Liver (tissue), 3 donors: Measurements from ENCODE around the gene RPUSD2.

Experiments
- ATF3 ChIP-seq: IDR thresholded peaks from 2 replicates; pipeline ENCODE4 v1.6.1; 2016; ENCODE audit warnings: antibody characterized with exemption
- EGR1 ChIP-seq, 2 donors: IDR thresholded peaks; 2 replicates each; pipeline ENCODE4 v1.6.1; 2016 to 2018; ENCODE audit warnings: antibody characterized with exemption in 2 of 2, low read depth in 2 of 2
- FOXA1 ChIP-seq: IDR thresholded peaks from 2 replicates; pipeline ENCODE4 v1.6.1; 2016; ENCODE audit warnings: antibody characterized with exemption
- GABPA ChIP-seq, 2 donors: IDR thresholded peaks in 1 of 2; conservative IDR thresholded peaks in 1 of 2; 2 replicates each; pipeline ENCODE4 v1.6.1; 2016; ENCODE audit warnings: antibody characterized with exemption in 2 of 2, mild to moderate bottlenecking in 1 of 2, moderate library complexity in 1 of 2
- JUND ChIP-seq, 2 donors: IDR thresholded peaks; 2 replicates each; pipeline ENCODE4 v1.6.1; 2016; ENCODE audit warnings: antibody characterized with exemption in 2 of 2
- RAD21 ChIP-seq, 2 donors: IDR thresholded peaks; 2 replicates each; pipeline ENCODE4 v1.6.1; 2016; ENCODE audit warnings: antibody characterized with exemption in 2 of 2, mild to moderate bottlenecking in 2 of 2
- RXRA ChIP-seq, 2 donors: IDR thresholded peaks; 2 replicates each; pipeline ENCODE4 v1.6.1; 2017 to 2018; ENCODE audit warnings: antibody characterized with exemption in 2 of 2, mild to moderate bottlenecking in 1 of 2
- SP1 ChIP-seq: IDR thresholded peaks from 2 replicates; pipeline ENCODE4 v1.6.1; 2018; ENCODE audit warnings: antibody characterized with exemption, mild to moderate bottlenecking
- TAF1 ChIP-seq: conservative IDR thresholded peaks from 2 replicates; pipeline ENCODE4 v1.6.1; 2016; ENCODE audit warnings: antibody characterized with exemption, mild to moderate bottlenecking
- YY1 ChIP-seq: IDR thresholded peaks from 2 replicates; pipeline ENCODE4 v1.6.1; 2016; ENCODE audit warnings: antibody characterized with exemption, mild to moderate bottlenecking
- ZBTB33 ChIP-seq: IDR thresholded peaks from 2 replicates; pipeline ENCODE4 v1.6.1; 2016; ENCODE audit warnings: antibody characterized with exemption
- TF ChIP-seq, protein P1 (sequence below): fragments of 150-350 bp; IDR thresholded peaks from 2 replicates; pipeline ENCODE4 v1.5.1; 2017; ENCODE audit warnings: improper control_type of control experiment, low read depth, low read length; ENCODE audit not compliant: missing input control
- TF ChIP-seq, protein P2 (sequence below): IDR thresholded peaks from 2 replicates; pipeline ENCODE4 v1.6.1; 2016; ENCODE audit warnings: antibody characterized with exemption
- TF ChIP-seq, protein P3 (sequence below): IDR thresholded peaks from 2 replicates; pipeline ENCODE4 v1.6.1; 2016; ENCODE audit warnings: antibody characterized with exemption, mild to moderate bottlenecking
- donor health status: healthy.
- donor health status: healthy.

- TF ChIP-seq SP1 (no peak), TAF1 (no peak), RAD21 (IDR thresholded peaks at IDR 0.05) (no peak), JUND (IDR thresholded peaks at IDR 0.05) (no peak), YY1 (no peak), GABPA (IDR thresholded peaks at IDR 0.05 in 1 of 2, conservative IDR thresholded peaks at IDR 0.05 in 1 of 2) (no peak), RXRA (IDR thresholded peaks at IDR 0.05) (no peak), ZBTB33 (no peak), FOXA1 (no peak), EGR1 (IDR thresholded peaks at IDR 0.05; ENCODE audit: low read depth in 2 of 2) (no peak), ATF3 (no peak)
- TF ChIP-seq, protein P1, sequence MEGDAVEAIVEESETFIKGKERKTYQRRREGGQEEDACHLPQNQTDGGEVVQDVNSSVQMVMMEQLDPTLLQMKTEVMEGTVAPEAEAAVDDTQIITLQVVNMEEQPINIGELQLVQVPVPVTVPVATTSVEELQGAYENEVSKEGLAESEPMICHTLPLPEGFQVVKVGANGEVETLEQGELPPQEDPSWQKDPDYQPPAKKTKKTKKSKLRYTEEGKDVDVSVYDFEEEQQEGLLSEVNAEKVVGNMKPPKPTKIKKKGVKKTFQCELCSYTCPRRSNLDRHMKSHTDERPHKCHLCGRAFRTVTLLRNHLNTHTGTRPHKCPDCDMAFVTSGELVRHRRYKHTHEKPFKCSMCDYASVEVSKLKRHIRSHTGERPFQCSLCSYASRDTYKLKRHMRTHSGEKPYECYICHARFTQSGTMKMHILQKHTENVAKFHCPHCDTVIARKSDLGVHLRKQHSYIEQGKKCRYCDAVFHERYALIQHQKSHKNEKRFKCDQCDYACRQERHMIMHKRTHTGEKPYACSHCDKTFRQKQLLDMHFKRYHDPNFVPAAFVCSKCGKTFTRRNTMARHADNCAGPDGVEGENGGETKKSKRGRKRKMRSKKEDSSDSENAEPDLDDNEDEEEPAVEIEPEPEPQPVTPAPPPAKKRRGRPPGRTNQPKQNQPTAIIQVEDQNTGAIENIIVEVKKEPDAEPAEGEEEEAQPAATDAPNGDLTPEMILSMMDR: no peak
- TF ChIP-seq, protein P2, sequence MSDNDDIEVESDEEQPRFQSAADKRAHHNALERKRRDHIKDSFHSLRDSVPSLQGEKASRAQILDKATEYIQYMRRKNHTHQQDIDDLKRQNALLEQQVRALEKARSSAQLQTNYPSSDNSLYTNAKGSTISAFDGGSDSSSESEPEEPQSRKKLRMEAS: no peak
- TF ChIP-seq, protein P3, sequence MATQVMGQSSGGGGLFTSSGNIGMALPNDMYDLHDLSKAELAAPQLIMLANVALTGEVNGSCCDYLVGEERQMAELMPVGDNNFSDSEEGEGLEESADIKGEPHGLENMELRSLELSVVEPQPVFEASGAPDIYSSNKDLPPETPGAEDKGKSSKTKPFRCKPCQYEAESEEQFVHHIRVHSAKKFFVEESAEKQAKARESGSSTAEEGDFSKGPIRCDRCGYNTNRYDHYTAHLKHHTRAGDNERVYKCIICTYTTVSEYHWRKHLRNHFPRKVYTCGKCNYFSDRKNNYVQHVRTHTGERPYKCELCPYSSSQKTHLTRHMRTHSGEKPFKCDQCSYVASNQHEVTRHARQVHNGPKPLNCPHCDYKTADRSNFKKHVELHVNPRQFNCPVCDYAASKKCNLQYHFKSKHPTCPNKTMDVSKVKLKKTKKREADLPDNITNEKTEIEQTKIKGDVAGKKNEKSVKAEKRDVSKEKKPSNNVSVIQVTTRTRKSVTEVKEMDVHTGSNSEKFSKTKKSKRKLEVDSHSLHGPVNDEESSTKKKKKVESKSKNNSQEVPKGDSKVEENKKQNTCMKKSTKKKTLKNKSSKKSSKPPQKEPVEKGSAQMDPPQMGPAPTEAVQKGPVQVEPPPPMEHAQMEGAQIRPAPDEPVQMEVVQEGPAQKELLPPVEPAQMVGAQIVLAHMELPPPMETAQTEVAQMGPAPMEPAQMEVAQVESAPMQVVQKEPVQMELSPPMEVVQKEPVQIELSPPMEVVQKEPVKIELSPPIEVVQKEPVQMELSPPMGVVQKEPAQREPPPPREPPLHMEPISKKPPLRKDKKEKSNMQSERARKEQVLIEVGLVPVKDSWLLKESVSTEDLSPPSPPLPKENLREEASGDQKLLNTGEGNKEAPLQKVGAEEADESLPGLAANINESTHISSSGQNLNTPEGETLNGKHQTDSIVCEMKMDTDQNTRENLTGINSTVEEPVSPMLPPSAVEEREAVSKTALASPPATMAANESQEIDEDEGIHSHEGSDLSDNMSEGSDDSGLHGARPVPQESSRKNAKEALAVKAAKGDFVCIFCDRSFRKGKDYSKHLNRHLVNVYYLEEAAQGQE: no peak
Observed at GRCh38 chr15:40543082-40543481, 26.0 kb upstream of the RPUSD2 start.
